ENCODE results near the gene FNDC4.

FNDC4 gene

GRCh38 chr2:27494284-27494943 lies 586 bp downstream of the FNDC4 start:
- DNase-seq (ENCODE audit: low spot score) = no peak

DNA sequence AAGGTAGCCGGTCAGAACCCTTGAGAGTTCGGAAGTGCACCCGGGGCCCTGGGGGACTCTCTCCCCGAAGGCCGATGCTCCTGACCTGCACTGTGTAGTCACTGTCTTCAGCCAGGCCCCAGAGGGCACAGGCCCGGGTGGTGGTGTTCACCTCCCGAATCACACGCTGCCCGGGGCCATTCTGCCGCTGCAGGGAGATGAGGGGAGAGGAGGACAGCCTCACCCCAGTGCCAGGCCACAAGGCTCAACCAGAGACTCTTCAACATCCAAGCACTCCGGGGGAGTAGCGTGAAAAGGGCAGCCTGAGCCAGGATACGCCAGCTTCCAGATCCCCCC lies 1.1 kb downstream of the FNDC4 start:
- no peak for DNase-seq (ENCODE audit: low spot score)

- DNase-seq (ENCODE audit: low spot score) = no peak
Observed at GRCh38 chr2:27492557-27492956, 2.4 kb downstream of the FNDC4 start.

DNA sequence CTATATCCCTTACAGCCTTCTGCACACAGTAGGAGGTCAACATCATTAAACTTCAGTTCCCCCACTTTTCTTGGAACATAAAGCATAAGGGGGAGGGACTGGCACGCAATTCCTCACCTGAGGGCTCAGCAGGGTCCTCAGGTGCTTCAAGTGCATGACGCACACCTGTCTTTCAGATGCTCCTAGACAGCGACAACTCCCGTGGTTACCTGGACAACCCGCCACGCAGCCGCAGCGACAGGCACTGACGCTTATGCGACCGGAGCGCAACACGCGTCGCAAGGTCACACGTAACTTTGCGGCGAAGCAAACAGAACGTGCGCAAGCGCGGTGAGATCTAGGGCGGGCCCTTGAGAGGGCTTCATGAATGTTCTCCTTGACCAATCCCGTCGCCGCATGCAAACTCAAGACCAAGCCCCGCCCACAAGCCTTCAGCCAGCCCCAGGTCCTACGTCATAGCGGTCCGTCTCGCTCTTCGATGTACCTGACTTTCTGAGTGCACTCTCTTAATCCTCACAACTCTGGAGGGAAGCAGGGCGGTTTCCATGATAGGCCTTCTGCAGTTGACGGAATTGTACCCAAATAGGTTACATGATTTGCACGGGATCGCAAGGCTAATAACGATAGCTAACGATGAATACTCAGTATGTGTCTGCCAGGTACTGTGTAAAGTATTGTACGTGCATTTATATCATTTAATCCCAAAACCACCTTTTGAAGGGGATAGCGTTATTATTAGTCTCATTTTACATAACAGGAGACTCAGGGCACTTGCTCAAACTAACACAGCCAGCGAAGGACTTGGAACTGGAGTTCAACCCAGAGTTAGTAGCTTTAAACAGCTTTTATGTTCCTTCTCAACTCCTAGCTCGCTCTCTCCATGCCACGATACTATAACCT lies 5.3 kb downstream of the FNDC4 start, which contains the start of gene IFT172:
IFT172 (minus strand) TSS at position 246 of the 900 bp plus-strand sequence; CDS start at position 156, 90 bp downstream.
- DNase-seq (ENCODE audit: low spot score) = peak; percentile 100

DNA sequence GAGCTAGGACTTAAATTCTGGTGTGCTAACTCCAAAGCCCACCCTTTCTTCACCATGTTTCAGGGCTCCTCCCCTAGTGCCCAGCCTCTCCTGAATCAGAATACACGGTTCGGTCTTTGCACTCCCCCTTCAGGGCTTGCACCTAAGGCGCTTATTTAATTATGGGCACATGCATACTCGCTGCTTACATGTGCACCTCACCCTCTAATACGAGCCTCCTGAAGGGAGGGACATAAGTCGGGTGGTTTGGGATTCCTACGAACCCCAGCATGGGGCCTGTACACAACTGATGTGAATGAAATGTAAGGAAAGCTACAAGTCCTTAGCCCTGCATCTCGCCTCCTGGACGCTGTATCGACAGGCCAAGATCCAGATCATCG lies 5.9 kb downstream of the FNDC4 start:
- DNase-seq (ENCODE audit: low spot score) = no peak

DNA sequence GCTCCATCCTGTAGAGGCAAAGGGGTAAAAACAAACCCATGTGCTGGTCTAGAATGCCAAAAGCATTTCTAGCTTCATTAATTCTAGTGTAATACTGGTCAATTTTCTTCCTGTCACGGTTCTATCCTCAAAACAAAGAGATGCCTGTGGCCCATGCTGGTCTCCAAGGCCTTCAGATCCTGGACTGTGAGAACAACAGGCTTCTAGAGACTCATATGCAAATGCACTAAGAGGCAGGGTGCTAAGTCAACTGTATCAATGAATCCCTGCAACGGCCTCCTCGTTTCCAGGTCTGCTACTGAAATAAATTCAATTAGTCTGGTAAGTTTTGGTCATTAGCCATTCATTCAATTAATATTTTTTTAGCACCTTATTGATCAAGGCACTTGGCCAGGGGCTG lies 9.5 kb downstream of the FNDC4 start:
- DNase-seq (ENCODE audit: low spot score) = peak; percentile 24

- DNase-seq (ENCODE audit: low spot score) = no peak
Observed at GRCh38 chr2:27471961-27472360, 23.0 kb downstream of the FNDC4 start.

- no peak for DNase-seq (ENCODE audit: low spot score)
Observed at GRCh38 chr2:27464443-27464842, 30.6 kb downstream of the FNDC4 start.

GRCh38 chr2:27461118-27461517 lies 33.9 kb downstream of the FNDC4 start:
- DNase-seq (ENCODE audit: low spot score) = no peak

- no peak for DNase-seq (ENCODE audit: low spot score)
Observed at GRCh38 chr2:27453968-27454367, 41.0 kb downstream of the FNDC4 start.

DNA sequence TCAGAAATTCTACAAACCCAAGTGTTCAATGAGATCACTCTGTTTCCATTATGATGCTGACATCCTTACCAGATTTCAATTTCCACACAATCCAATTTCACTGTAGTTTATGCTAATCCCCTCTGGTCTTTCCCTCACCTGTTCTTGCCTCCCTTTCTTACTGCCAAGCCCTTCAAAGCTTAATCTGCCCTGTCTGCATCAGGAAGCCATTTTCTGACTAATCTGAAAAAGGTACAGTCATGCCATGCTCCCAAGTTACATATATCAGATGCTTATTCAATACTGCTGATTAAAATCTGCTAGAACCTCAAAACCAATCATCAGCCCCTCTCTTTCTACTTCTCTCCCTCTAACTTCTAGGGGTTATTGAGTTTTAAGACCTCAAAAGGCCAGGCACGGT lies 43.9 kb downstream of the FNDC4 start:
- no peak for DNase-seq (ENCODE audit: low spot score)

- no peak for DNase-seq (ENCODE audit: low spot score)
Observed at GRCh38 chr2:27448381-27448780, 46.6 kb downstream of the FNDC4 start.

DNA sequence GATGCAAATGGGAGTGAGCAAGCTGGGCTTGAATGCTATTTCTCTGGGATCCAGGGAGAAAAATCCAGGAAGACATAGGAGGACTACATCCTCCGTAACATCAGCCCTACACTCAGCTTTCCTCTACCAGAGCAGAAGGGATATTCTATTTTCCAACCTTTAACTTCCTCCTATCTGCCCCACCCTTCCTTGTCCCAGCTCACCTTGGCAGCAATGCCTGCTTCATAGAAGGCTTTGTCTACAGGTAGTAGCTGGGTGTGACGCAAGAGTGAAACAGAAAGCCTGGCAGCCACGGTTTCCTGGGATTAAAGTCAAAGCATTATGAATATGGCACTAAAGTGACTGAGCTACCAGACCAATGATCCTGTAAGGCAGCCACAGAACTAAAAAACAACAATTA lies 48.9 kb downstream of the FNDC4 start:
- no peak for DNase-seq (ENCODE audit: low spot score)

DNA sequence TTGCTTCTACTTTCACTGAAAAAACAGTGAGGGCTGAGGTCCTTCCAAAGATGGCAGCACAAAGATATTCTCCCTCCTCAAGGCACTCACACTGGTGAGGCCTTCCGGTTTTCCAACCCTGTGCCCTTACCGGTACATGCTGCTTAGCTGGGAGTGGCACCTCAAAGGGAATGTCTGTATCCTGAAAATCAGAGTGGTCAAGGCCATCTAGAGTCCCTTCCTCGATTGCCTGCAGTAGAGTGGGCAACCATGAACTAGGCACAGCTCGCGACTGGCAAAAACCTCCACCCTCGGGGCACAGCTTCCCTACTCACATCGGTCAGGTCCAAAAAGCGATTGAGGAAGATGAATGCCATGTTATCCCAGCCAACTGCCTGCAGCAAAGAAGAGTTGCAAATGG lies 49.4 kb downstream of the FNDC4 start:
- no peak for DNase-seq (ENCODE audit: low spot score)

DNA sequence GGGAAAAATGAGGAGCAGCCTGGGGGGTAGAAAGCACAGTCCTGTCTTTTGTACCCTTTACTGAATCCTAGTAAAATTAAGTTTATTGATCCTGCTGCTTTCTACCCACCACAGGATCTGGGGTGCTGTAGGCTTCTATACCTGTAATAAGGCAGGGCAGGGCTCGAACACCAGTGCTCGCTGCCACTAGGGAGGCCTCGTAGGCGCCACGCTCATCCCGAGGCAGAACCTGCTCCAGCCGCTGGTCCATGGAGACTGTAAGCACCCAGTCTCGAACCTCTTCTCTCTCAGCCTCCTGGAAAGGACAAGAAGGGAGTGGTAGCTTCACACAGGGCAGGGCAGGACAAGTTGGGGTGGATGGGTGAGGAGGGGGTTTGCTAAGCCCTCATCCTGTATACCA lies 49.8 kb downstream of the FNDC4 start:
- no peak for DNase-seq (ENCODE audit: low spot score)

DNA sequence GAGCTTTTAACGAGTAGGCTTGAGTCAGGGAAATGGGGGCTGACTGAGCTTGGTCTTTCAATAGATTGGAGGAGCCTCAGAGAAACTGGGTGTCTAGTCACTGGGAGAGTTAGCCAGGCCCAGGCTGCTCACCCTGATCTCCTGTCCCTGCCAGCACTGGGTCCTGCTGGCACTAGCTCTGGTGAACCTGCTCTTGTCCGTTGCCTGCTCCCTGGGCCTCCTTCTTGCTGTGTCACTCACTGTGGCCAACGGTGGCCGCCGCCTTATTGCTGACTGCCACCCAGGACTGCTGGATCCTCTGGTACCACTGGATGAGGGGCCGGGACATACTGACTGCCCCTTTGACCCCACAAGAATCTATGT lies 52.1 kb downstream of the FNDC4 start:
- no peak for DNase-seq (ENCODE audit: low spot score)

- no peak for DNase-seq (ENCODE audit: low spot score)
Observed at GRCh38 chr2:27441958-27442919, 52.8 kb downstream of the FNDC4 start, which contains the start of gene KRTCAP3. KRTCAP3 (plus strand) TSS chr2:27442381; CDS start chr2:27442413, 32 bp downstream.
